ENCODE results near the gene MEIKIN. TPM values are rescaled to one million over a fixed set of nuclear protein-coding genes. Genes with fewer than 3 reads are reported as not detected.

Gene MEIKIN
- total and polyA plus RNA-seq, 2 of the 13 experiments (the other 11 are each of a cell fraction or from before 2014, with no cell fraction given), result not detected

GRCh38 chr5:131795879-131796792, 149.3 kb downstream of the MEIKIN start (continued):
- TF ChIP-seq ZNF609 (CRISPR knock-in tag; IDR thresholded peaks at IDR 0.05; ENCODE audit: borderline replicate concordance) (no peak; the same call in 1 of the 2 replicates), RAD21 (CRISPR knock-in tag; IDR thresholded peaks at IDR 0.05) (no peak), ZNF589 (CRISPR knock-in tag; conservative IDR thresholded peaks at IDR 0.05) (peak; percentile 16; the same call in 1 of the 2 replicates), DZIP1 (CRISPR knock-in tag; IDR thresholded peaks at IDR 0.05) (no peak), ZNF580 (CRISPR knock-in tag; IDR thresholded peaks at IDR 0.05; ENCODE audit: borderline replicate concordance, low read depth) (no peak), GATAD1 (CRISPR knock-in tag; IDR thresholded peaks at IDR 0.05) (no peak), ZNF678 (CRISPR knock-in tag; IDR thresholded peaks at IDR 0.05) (no peak), THYN1 (CRISPR knock-in tag; IDR thresholded peaks at IDR 0.05; ENCODE audit: borderline replicate concordance, low read depth) (0 out of 2 replicates have a peak, but pooled peaks have one; percentile 15), ZSCAN21 (CRISPR knock-in tag; IDR thresholded peaks at IDR 0.05; ENCODE audit: borderline replicate concordance) (no peak), BCL6 (CRISPR knock-in tag; IDR thresholded peaks at IDR 0.05) (no peak), ZNF747 (CRISPR knock-in tag; IDR thresholded peaks at IDR 0.05; ENCODE audit: borderline replicate concordance) (no peak), GABPB1 (CRISPR knock-in tag; IDR thresholded peaks at IDR 0.05) (no peak), NKX3-1 (CRISPR knock-in tag; IDR thresholded peaks at IDR 0.05) (no peak), NFE2L1 (CRISPR knock-in tag; IDR thresholded peaks at IDR 0.05; ENCODE audit: borderline replicate concordance) (no peak), ZNF570 (CRISPR knock-in tag; IDR thresholded peaks at IDR 0.05; ENCODE audit: borderline replicate concordance) (no peak), BATF2 (CRISPR knock-in tag; IDR thresholded peaks at IDR 0.05) (0 out of 2 replicates have a peak, but pooled peaks have one; percentile 2), CTCF (CRISPR knock-in tag; IDR thresholded peaks at IDR 0.05) (no peak), ZNF782 (CRISPR knock-in tag; IDR thresholded peaks at IDR 0.05; ENCODE audit: borderline replicate concordance) (no peak)
